ENCODE measurements around the gene MRPL32.

DNA sequence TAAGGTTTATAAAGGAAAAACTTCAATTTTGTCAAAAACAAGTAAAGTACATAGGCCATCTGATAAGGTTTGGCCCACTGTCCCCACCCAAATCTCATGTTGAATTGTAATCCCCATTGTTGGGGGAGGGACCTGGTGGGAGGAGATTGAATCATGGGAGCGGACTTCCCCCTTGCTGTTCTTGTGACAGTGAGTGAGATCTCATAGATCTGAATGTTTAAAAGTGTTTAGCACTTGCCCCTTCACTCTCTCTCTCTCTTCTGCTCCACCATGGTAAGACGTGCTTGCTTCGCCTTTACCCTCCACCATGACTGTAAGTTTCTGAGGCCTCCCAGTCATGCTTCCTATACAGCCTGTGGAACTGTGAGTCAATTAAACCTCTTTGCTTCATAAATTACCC is 18.2 kb downstream of the MRPL32 start:
- TF ChIP-seq POLR2A (IDR thresholded peaks at IDR 0.05; ENCODE audit: insufficient read depth in 1 of 2, low read depth in 2 of 2, low read length in 2 of 2) = no peak
- TF ChIP-seq FOXM1 (CRISPR knock-in tag; IDR thresholded peaks at IDR 0.05) = no peak
- TF ChIP-seq, protein P1, sequence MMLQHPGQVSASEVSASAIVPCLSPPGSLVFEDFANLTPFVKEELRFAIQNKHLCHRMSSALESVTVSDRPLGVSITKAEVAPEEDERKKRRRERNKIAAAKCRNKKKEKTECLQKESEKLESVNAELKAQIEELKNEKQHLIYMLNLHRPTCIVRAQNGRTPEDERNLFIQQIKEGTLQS (CRISPR knock-in tag; IDR thresholded peaks at IDR 0.05) = no peak
- TF ChIP-seq CHCHD3 (CRISPR knock-in tag; IDR thresholded peaks at IDR 0.05) = no peak
- no peak for TF ChIP-seq PCBP1 (IDR thresholded peaks at IDR 0.05; ENCODE audit: borderline replicate concordance, low read depth, low read length)
- no peak for TF ChIP-seq RXRB (CRISPR knock-in tag; IDR thresholded peaks at IDR 0.05; ENCODE audit: borderline replicate concordance)
- no peak for TF ChIP-seq NPAS2 (CRISPR knock-in tag; IDR thresholded peaks at IDR 0.05; ENCODE audit: borderline replicate concordance)
- TF ChIP-seq, protein P2, sequence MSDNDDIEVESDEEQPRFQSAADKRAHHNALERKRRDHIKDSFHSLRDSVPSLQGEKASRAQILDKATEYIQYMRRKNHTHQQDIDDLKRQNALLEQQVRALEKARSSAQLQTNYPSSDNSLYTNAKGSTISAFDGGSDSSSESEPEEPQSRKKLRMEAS (IDR thresholded peaks at IDR 0.05) = no peak
- TF ChIP-seq, protein P3, sequence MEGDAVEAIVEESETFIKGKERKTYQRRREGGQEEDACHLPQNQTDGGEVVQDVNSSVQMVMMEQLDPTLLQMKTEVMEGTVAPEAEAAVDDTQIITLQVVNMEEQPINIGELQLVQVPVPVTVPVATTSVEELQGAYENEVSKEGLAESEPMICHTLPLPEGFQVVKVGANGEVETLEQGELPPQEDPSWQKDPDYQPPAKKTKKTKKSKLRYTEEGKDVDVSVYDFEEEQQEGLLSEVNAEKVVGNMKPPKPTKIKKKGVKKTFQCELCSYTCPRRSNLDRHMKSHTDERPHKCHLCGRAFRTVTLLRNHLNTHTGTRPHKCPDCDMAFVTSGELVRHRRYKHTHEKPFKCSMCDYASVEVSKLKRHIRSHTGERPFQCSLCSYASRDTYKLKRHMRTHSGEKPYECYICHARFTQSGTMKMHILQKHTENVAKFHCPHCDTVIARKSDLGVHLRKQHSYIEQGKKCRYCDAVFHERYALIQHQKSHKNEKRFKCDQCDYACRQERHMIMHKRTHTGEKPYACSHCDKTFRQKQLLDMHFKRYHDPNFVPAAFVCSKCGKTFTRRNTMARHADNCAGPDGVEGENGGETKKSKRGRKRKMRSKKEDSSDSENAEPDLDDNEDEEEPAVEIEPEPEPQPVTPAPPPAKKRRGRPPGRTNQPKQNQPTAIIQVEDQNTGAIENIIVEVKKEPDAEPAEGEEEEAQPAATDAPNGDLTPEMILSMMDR (CRISPR knock-in tag; IDR thresholded peaks at IDR 0.05) = no peak
